Measurements from ENCODE around the gene DGCR2. TPM values are rescaled to one million over a fixed set of nuclear protein-coding genes. Genes with fewer than 3 reads are reported as not detected.
A peak's percentile ranks its signal among the peaks of the same experiment; 100 is the strongest.

The DGCR2 gene
- polyA plus RNA-seq, 1 experiment = 44.3 TPM

- TF ChIP-seq CTCF (IDR thresholded peaks at IDR 0.05; ENCODE audit: insufficient read depth, low read depth, low read length) = no peak
- H3K27me3 ChIP-seq (ENCODE audit: control insufficient read depth, insufficient read depth, low read length) = no peaks in the 10 kb centered on the region; the same call in 1 of the 2 replicates
- DNase-seq (ENCODE audit: low read depth) = no peak
- H3K4me3 ChIP-seq (ENCODE audit: low read depth, low read length) = peak overlapping the region; percentile 91
- POLR2A ChIA-PET = interaction anchor here (1.5 kb wide), 1 partner anchor 24 kb away, joined by 5 read pairs; the partner anchor contains the start of gene ESS2
- CTCF ChIA-PET = interaction anchor here (1.6 kb wide), 1 partner anchor 21 kb away, joined by 4 read pairs; no protein-coding TSS in a partner anchor
- peaks cover 1% of the 10 kb centered on the region for H3K36me3 ChIP-seq (ENCODE audit: control insufficient read depth, insufficient read depth, low read length)
Observed at GRCh38 chr22:19120829-19121630, 1.2 kb downstream of the DGCR2 start.

DNA sequence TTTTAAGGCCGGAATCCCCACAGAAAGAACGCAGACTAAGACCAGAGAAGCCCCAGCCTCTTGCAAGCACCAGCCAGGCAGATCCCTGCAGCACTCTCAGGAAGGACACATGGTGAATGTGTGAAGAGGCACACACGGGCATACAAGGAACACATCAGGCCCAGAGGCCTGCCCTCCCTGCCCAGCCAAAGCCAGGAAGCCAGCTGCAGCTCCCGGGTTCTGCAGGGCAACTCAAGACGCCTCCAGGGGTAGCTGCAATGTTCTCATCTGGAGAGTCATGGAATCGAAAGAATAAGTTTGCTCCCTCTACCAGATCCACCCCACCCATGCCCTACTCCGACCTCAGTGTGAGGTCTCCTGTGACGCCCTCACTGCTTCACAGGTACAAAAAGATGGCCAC lies 2.3 kb downstream of the DGCR2 start:
- ChIA-PET POLR2A (no interaction called here), CTCF (no interaction called here)
- DNase-seq (ENCODE audit: low read depth) = no peak
- no peak for TF ChIP-seq CTCF (IDR thresholded peaks at IDR 0.05; ENCODE audit: insufficient read depth, low read depth, low read length)
- Histone ChIP-seq H3K4me3 (ENCODE audit: low read depth, low read length) (no peak overlapping the region), H3K27me3 (ENCODE audit: control insufficient read depth, insufficient read depth, low read length) (no peaks in the 10 kb centered on the region), H3K36me3 (ENCODE audit: control insufficient read depth, insufficient read depth, low read length) (peaks cover 1% of the 10 kb centered on the region)

DNA sequence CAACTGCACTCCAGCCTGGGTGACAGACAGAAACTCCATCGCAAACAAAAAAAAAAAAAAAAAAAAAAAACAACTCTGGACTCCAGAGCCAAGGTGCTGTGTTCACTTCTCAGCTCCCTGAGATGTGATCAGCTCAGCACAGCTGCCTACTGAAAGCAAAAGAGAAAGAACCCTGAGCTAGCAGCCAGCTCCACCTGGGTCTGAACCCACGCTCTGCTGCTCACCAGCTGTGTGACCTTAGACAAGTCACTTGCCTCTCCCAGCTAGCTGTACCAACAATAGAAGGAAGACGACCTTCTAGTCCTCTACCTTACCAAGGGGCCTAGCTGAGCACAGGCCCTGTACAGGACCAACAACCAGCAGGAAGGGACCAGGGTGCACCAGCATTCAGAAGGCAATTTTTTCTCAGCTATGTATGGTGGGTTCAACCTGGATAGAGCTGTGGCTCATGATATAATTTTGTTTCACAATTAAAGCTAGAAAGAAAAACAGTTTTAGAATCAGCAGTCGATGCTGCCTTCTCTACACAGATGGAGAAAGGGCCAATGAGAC lies 3.8 kb downstream of the DGCR2 start:
- POLR2A ChIA-PET = no interaction called here
- no peak for TF ChIP-seq CTCF (IDR thresholded peaks at IDR 0.05; ENCODE audit: insufficient read depth, low read depth, low read length)
- H3K36me3 ChIP-seq (ENCODE audit: control insufficient read depth, insufficient read depth, low read length) = peaks cover 1% of the 10 kb centered on the region
- no peaks in the 10 kb centered on the region for H3K27me3 ChIP-seq (ENCODE audit: control insufficient read depth, insufficient read depth, low read length)
- no peak overlapping the region for H3K4me3 ChIP-seq (ENCODE audit: low read depth, low read length)
- no peak for DNase-seq (ENCODE audit: low read depth)
- CTCF ChIA-PET = interaction anchor here (0.6 to 1.5 kb wide), 2 partner anchors 10 to 45 kb away, joined by 3 read pairs; no protein-coding TSS in a partner anchor

- no peak for TF ChIP-seq CTCF (IDR thresholded peaks at IDR 0.05; ENCODE audit: insufficient read depth, low read depth, low read length)
- no peak for DNase-seq (ENCODE audit: low read depth)
- peaks cover 1% of the 10 kb centered on the region for H3K36me3 ChIP-seq (ENCODE audit: control insufficient read depth, insufficient read depth, low read length)
- H3K4me3 ChIP-seq (ENCODE audit: low read depth, low read length) = no peak overlapping the region
- H3K27me3 ChIP-seq (ENCODE audit: control insufficient read depth, insufficient read depth, low read length) = no peaks in the 10 kb centered on the region
- POLR2A ChIA-PET = no interaction called here
- CTCF ChIA-PET = interaction anchor here (1.5 kb wide), 1 partner anchor 9 kb away, joined by 3 read pairs; no protein-coding TSS in a partner anchor
Observed at GRCh38 chr22:19117111-19117512, 5.1 kb downstream of the DGCR2 start.

GRCh38 chr22:19115628-19116027 lies 6.6 kb downstream of the DGCR2 start:
- Histone ChIP-seq H3K27me3 (ENCODE audit: control insufficient read depth, insufficient read depth, low read length) (no peaks in the 10 kb centered on the region), H3K36me3 (ENCODE audit: control insufficient read depth, insufficient read depth, low read length) (peaks cover 1% of the 10 kb centered on the region), H3K4me3 (ENCODE audit: low read depth, low read length) (no peak overlapping the region)
- CTCF ChIA-PET = interaction anchor here (0.8 to 1.5 kb wide), 5 partner anchors 9 to 28 kb away, joined by 3 to 4 read pairs (median 3); no protein-coding TSS in a partner anchor
- POLR2A ChIA-PET = no interaction called here
- TF ChIP-seq CTCF (IDR thresholded peaks at IDR 0.05; ENCODE audit: insufficient read depth, low read depth, low read length) = peak; percentile 32
- no peak for DNase-seq (ENCODE audit: low read depth)
